ENCODE measurements around the gene RAB11FIP4. TPM values are rescaled to one million over a fixed set of nuclear protein-coding genes. Genes with fewer than 3 reads are reported as not detected.

RAB11FIP4 gene
- total and polyA plus RNA-seq, 4 donors = 5.2 to 19.1 (median 12.8) TPM

DNA sequence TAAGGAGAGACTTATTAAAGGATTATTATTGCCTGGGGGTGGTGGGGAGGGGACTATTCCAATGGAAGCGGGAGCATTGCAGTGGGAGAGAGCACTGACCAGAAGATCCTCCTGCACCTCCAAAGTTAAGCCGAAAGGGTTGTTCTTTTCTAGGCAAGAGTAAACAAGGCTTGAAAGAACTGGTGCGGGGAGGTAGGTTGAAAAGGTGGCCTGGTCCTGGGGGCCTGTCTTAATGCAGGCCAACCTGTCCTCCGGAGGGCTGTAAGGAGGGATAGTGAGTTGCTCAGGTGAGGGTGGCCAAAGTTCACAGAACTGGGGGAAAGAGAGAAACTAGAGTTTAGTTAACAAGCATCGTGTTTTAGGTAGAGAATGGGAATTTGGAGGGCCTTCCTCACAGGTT is 65.3 kb downstream of the RAB11FIP4 start:
- Histone ChIP-seq H3K9ac (ENCODE audit: insufficient read depth in 1 of 2, low read length in 2 of 2) (no peak overlapping the region), H3K9me3 (ENCODE audit: control insufficient read depth in 4 of 4, insufficient read depth in 3 of 4, low read length in 3 of 4) (no peaks in the 10 kb centered on the region), H3K4me3 (no peak overlapping the region), H3K27ac (ENCODE audit: low read depth in 1 of 2, low read length in 1 of 2) (no peak overlapping the region), H3K36me3 (ENCODE audit: control insufficient read depth in 4 of 4, insufficient read depth in 4 of 4, low read length in 4 of 4) (no peaks in the 10 kb centered on the region), H3K4me1 (ENCODE audit: control insufficient read depth in 5 of 5, insufficient read depth in 5 of 5, low read length in 5 of 5) (peaks cover 0 to 3% (median 0%) of the 10 kb centered on the region in 5 donors), H3K27me3 (ENCODE audit: control insufficient read depth in 3 of 3, insufficient read depth in 3 of 3, low read length in 2 of 3) (no peaks in the 10 kb centered on the region)
- ATAC-seq (ENCODE audit: insufficient read depth, low FRiP score) (no peak), DNase-seq (no peak)
- TF ChIP-seq CTCF (IDR thresholded peaks at IDR 0.05; ENCODE audit: control extremely low read depth, extremely low read depth) = no peak
- WGBS, 2 donors = 85 to 91% methylated on average over 5 of the region's 5 CpGs

DNA sequence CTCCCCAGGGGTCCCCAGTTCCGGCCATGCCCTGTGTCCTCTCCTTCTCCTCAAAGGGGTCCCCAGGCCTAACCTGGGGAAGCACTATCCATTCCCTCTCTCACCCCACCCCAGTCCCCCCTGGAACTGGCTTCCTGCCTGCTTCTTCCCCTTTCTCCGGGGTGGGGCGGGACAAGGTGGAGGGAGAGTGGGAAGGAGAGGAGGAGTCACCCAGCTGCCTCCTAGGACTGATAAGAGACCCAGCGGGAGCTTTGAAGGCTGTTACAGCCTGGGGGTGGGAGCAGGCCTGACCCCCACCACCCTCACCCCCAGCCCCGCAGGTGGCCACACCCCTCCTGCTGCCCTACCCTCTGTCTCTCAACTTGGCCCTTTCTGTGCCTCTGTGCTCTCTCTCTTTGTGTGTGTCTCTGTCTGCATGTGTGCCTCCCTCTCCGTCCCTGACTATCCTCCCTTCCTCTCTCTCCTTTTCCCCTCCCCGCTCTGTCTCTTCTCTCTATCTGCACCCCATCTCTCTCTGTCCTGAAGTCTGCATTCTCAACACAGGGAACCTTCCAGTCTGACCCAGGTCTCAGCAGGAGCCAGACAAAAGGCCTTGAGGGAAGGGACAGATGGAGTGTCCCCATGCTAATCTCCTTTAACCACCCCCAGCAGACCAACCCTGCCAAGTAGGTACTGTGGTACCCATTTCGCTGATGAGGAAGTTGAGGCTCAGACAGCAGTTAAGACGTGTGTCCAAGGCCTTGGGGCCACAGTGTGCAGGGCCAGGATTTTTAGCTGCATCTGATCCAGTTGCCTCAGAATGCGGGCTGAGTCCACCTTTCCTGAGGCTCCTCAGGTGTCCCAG is 66.1 kb downstream of the RAB11FIP4 start:
- Histone ChIP-seq H3K4me1 (ENCODE audit: control insufficient read depth in 5 of 5, insufficient read depth in 5 of 5, low read length in 5 of 5) (no peaks in the 10 kb centered on the region), H3K9ac (ENCODE audit: insufficient read depth in 1 of 2, low read length in 2 of 2) (no peak overlapping the region), H3K36me3 (ENCODE audit: control insufficient read depth in 4 of 4, insufficient read depth in 4 of 4, low read length in 4 of 4) (no peaks in the 10 kb centered on the region), H3K27ac (ENCODE audit: low read depth in 1 of 2, low read length in 1 of 2) (no peak overlapping the region), H3K9me3 (ENCODE audit: control insufficient read depth in 4 of 4, insufficient read depth in 3 of 4, low read length in 3 of 4) (no peaks in the 10 kb centered on the region), H3K27me3 (ENCODE audit: control insufficient read depth in 3 of 3, insufficient read depth in 3 of 3, low read length in 2 of 3) (no peaks in the 10 kb centered on the region), H3K4me3 (no peak overlapping the region)
- 71 to 72% methylated on average over 7 to 10 of the region's 10 CpGs for WGBS, 2 donors
- no peak for TF ChIP-seq CTCF (IDR thresholded peaks at IDR 0.05; ENCODE audit: control extremely low read depth, extremely low read depth)
- ATAC-seq (ENCODE audit: insufficient read depth, low FRiP score) = no peak
- DNase-seq = no peak

GRCh38 chr17:31458829-31459228 is 67.4 kb downstream of the RAB11FIP4 start:
- ATAC-seq (ENCODE audit: insufficient read depth, low FRiP score) = no peak
- Histone ChIP-seq H3K4me3 (no peak overlapping the region), H3K36me3 (ENCODE audit: control insufficient read depth in 4 of 4, insufficient read depth in 4 of 4, low read length in 4 of 4) (no peaks in the 10 kb centered on the region)

More at GRCh38 chr17:31458829-31459228, 67.4 kb downstream of the RAB11FIP4 start:
- Histone ChIP-seq H3K4me1 (ENCODE audit: control insufficient read depth in 5 of 5, insufficient read depth in 5 of 5, low read length in 5 of 5) (no peaks in the 10 kb centered on the region), H3K27me3 (ENCODE audit: control insufficient read depth in 3 of 3, insufficient read depth in 3 of 3, low read length in 2 of 3) (no peaks in the 10 kb centered on the region), H3K9me3 (ENCODE audit: control insufficient read depth in 4 of 4, insufficient read depth in 3 of 4, low read length in 3 of 4) (no peaks in the 10 kb centered on the region), H3K27ac (ENCODE audit: low read depth in 1 of 2, low read length in 1 of 2) (no peak overlapping the region), H3K9ac (ENCODE audit: insufficient read depth in 1 of 2, low read length in 2 of 2) (no peak overlapping the region)
- WGBS, 2 donors = 67 to 86% methylated on average over 2 of the region's 2 CpGs
- DNase-seq = no peak
- no peak for TF ChIP-seq CTCF (IDR thresholded peaks at IDR 0.05; ENCODE audit: control extremely low read depth, extremely low read depth)

Measured in lung (tissue), 12 donors.